Neural progenitor cell (in vitro differentiated cells): ENCODE measurements around the gene SPDYE2B. TPM values are rescaled to one million over a fixed set of nuclear protein-coding genes. Genes with fewer than 3 reads are reported as not detected.
"Not testable (repeated sequence)": the region's sequence is repeated elsewhere in the genome, so short reads cannot be mapped to it uniquely, and the experiment has no call there.

Source experiments
- DNase-seq: peaks from one replicate; pipeline ENCODE4 v3.0.0-alpha.2; 2016; ENCODE audit warnings: low spot score
- H2AFZ ChIP-seq: fragments of 200-600 bp; sonication (generic); replicated peaks from 2 replicates; pipeline ENCODE4 v1.6.1; 2016; ENCODE audit warnings: antibody characterized with exemption
- H3F3A ChIP-seq: fragments of 200-600 bp; sonication (generic); 2 replicates; pipeline ENCODE4 v1.6.1; 2016; ENCODE audit warnings: antibody characterized with exemption, low read depth
- H3K27ac ChIP-seq: fragments of 200-600 bp; sonication (generic); 2 replicates; pipeline ENCODE4 v1.5.1; 2016; ENCODE audit warnings: mild to moderate bottlenecking
- H3K27me3 ChIP-seq: fragments of 200-600 bp; sonication (generic); 2 replicates; pipeline ENCODE4 v1.6.1; 2016; ENCODE audit warnings: mild to moderate bottlenecking, moderate library complexity
- H3K36me3 ChIP-seq: fragments of 200-600 bp; sonication (generic); 2 replicates; pipeline ENCODE4 v1.5.1; 2016
- H3K4me1 ChIP-seq: fragments of 200-600 bp; sonication (generic); 2 replicates; pipeline ENCODE4 v1.6.1; 2016; ENCODE audit warnings: mixed run types
- H3K4me2 ChIP-seq: fragments of 200-600 bp; sonication (generic); 2 replicates; pipeline ENCODE4 v1.6.1; 2016
- H3K4me3 ChIP-seq: fragments of 200-600 bp; sonication (generic); 2 replicates; pipeline ENCODE4 v1.5.1; 2016
- H3K79me2 ChIP-seq: fragments of 200-600 bp; sonication (generic); 2 replicates; pipeline ENCODE4 v1.6.1; 2016; ENCODE audit warnings: low read depth
- H3K9ac ChIP-seq: fragments of 200-600 bp; sonication (generic); 2 replicates; pipeline ENCODE4 v1.6.1; 2016
- H3K9me3 ChIP-seq: fragments of 200-600 bp; sonication (generic); 2 replicates; pipeline ENCODE4 v1.5.1; 2016; ENCODE audit warnings: low read depth
- H4K20me1 ChIP-seq: fragments of 200-600 bp; sonication (generic); 2 replicates; pipeline ENCODE4 v1.6.1; 2016; ENCODE audit warnings: low read depth
- H3K27ac Mint-ChIP-seq: 3 replicates; pipeline ENCODE4 v1.8.0; 2021; ENCODE audit warnings: mixed read lengths
- H3K27me3 Mint-ChIP-seq: 2 replicates; pipeline ENCODE4 v1.8.0; 2022; ENCODE audit warnings: low read depth, mild to moderate bottlenecking, inconsistent platforms, moderate library complexity, mixed read lengths; ENCODE audit not compliant: insufficient read depth
- H3K36me3 Mint-ChIP-seq: 3 replicates; pipeline ENCODE4 v1.8.0; 2021; ENCODE audit warnings: mixed read lengths
- H3K4me1 Mint-ChIP-seq: 3 replicates; pipeline ENCODE4 v1.8.0; 2021; ENCODE audit warnings: mixed read lengths
- H3K4me3 Mint-ChIP-seq: 3 replicates; pipeline ENCODE4 v1.8.0; 2021; ENCODE audit warnings: mild to moderate bottlenecking, moderate library complexity, mixed read lengths
- H3K9me3 Mint-ChIP-seq: 3 replicates; pipeline ENCODE4 v1.8.0; 2020; ENCODE audit warnings: mixed read lengths
- total RNA-seq: library from RNA; depleted of rRNA; stranded (reverse); fragments of >200 nt; gene quantifications from 2 replicates; pipeline ENCODE4 v1.2.3, GENCODE V29; 2015; ENCODE audit warnings: low replicate concordance

The SPDYE2B gene
- total RNA-seq, 1 donor from 2014 or later, result not detected

GRCh38 chr7:102613575-102614345, 36.4 kb upstream of the SPDYE2B start:
- H3K27me3 Mint-ChIP-seq, result not testable (repeated sequence)

GRCh38 chr7:102614346-102614697, 35.8 kb upstream of the SPDYE2B start:
- H2AFZ ChIP-seq, H3K4me3 ChIP-seq, H3K27ac Mint-ChIP-seq, H3K36me3 ChIP-seq, H3K27me3 ChIP-seq, H3K79me2 ChIP-seq, H3K9me3 ChIP-seq, H3K4me1 Mint-ChIP-seq, H3K9ac ChIP-seq, H3K27ac ChIP-seq, DNase-seq, H3K4me2 ChIP-seq, H3K4me3 Mint-ChIP-seq, H3F3A ChIP-seq, H4K20me1 ChIP-seq, H3K36me3 Mint-ChIP-seq, H3K27me3 Mint-ChIP-seq, H3K9me3 Mint-ChIP-seq, H3K4me1 ChIP-seq: not testable (repeated sequence)

More at GRCh38 chr7:102613575-102614345, 36.4 kb upstream of the SPDYE2B start:
- H3F3A ChIP-seq, H3K27me3 ChIP-seq, DNase-seq, H3K4me1 Mint-ChIP-seq, H3K4me3 ChIP-seq, H3K27ac Mint-ChIP-seq, H3K9ac ChIP-seq, H3K9me3 Mint-ChIP-seq, H3K9me3 ChIP-seq, H3K4me1 ChIP-seq, H4K20me1 ChIP-seq, H2AFZ ChIP-seq, H3K36me3 ChIP-seq, H3K36me3 Mint-ChIP-seq, H3K79me2 ChIP-seq, H3K4me2 ChIP-seq, H3K27ac ChIP-seq, H3K4me3 Mint-ChIP-seq: not testable (repeated sequence)

- not testable (repeated sequence) for H3K4me1 Mint-ChIP-seq, H3K36me3 Mint-ChIP-seq, H3K27ac Mint-ChIP-seq, H3K27ac ChIP-seq, H3K36me3 ChIP-seq, H3K4me1 ChIP-seq, H3K27me3 ChIP-seq, H3K9me3 Mint-ChIP-seq, H3K4me3 Mint-ChIP-seq, H3K4me2 ChIP-seq, DNase-seq, H3K9me3 ChIP-seq, H3F3A ChIP-seq, H3K79me2 ChIP-seq, H2AFZ ChIP-seq, H3K27me3 Mint-ChIP-seq, H4K20me1 ChIP-seq, H3K9ac ChIP-seq, H3K4me3 ChIP-seq
These were observed 35.2 kb upstream of the SPDYE2B start for GRCh38 chr7:102614873-102615272.

GRCh38 chr7:102615930-102616329, 34.2 kb upstream of the SPDYE2B start:
- not testable (repeated sequence) for H3K27ac ChIP-seq, H3K4me1 ChIP-seq, H3K27me3 Mint-ChIP-seq, H4K20me1 ChIP-seq, H3K4me2 ChIP-seq, H3K36me3 Mint-ChIP-seq, H3K9ac ChIP-seq, H3K9me3 Mint-ChIP-seq, H3K4me1 Mint-ChIP-seq, H3K27me3 ChIP-seq, H3K4me3 ChIP-seq, H3K4me3 Mint-ChIP-seq, H2AFZ ChIP-seq, H3K79me2 ChIP-seq, H3K9me3 ChIP-seq, H3K27ac Mint-ChIP-seq, DNase-seq, H3F3A ChIP-seq, H3K36me3 ChIP-seq

GRCh38 chr7:102616507-102617125, 33.5 kb upstream of the SPDYE2B start, which contains the start of gene RASA4:
RASA4 (minus strand) TSS chr7:102616756; CDS start chr7:102616689, 67 bp downstream.
- not testable (repeated sequence) for H3K27me3 ChIP-seq, H2AFZ ChIP-seq, H3K27me3 Mint-ChIP-seq, H3K9me3 Mint-ChIP-seq, H3K9me3 ChIP-seq, H4K20me1 ChIP-seq, H3K4me3 Mint-ChIP-seq, H3K4me1 Mint-ChIP-seq, H3K9ac ChIP-seq, H3K27ac ChIP-seq, H3K79me2 ChIP-seq, H3K27ac Mint-ChIP-seq, H3K36me3 Mint-ChIP-seq, H3K36me3 ChIP-seq, H3K4me1 ChIP-seq, H3F3A ChIP-seq
- Histone ChIP-seq H3K4me2 (peak within 1 kb of the TSS; percentile 62), H3K4me3 (peak within 1 kb of the TSS; percentile 34)
- DNase-seq, result peak; percentile 53

GRCh38 chr7:102618122-102618521, 32.0 kb upstream of the SPDYE2B start:
- H3K4me1 Mint-ChIP-seq, H3F3A ChIP-seq, H3K79me2 ChIP-seq, H3K27me3 Mint-ChIP-seq, H2AFZ ChIP-seq, H3K4me1 ChIP-seq, H3K27ac Mint-ChIP-seq, H3K4me3 ChIP-seq, H3K27me3 ChIP-seq, H4K20me1 ChIP-seq, H3K9me3 Mint-ChIP-seq, H3K36me3 ChIP-seq, H3K36me3 Mint-ChIP-seq, H3K4me3 Mint-ChIP-seq, H3K27ac ChIP-seq, H3K9ac ChIP-seq, DNase-seq, H3K4me2 ChIP-seq, H3K9me3 ChIP-seq: not testable (repeated sequence)

GRCh38 chr7:102627271-102627904, 22.7 kb upstream of the SPDYE2B start:
- H3K4me3 Mint-ChIP-seq, H3K9me3 Mint-ChIP-seq, H3K27ac ChIP-seq, H3K36me3 ChIP-seq, H3K27ac Mint-ChIP-seq, DNase-seq, H2AFZ ChIP-seq, H3K27me3 Mint-ChIP-seq, H3K9me3 ChIP-seq, H3K4me1 ChIP-seq, H4K20me1 ChIP-seq, H3F3A ChIP-seq, H3K4me2 ChIP-seq, H3K4me1 Mint-ChIP-seq, H3K4me3 ChIP-seq, H3K27me3 ChIP-seq, H3K36me3 Mint-ChIP-seq, H3K9ac ChIP-seq, H3K79me2 ChIP-seq: not testable (repeated sequence)

GRCh38 chr7:102630622-102631021, 19.5 kb upstream of the SPDYE2B start:
- not testable (repeated sequence) for H3K9me3 ChIP-seq, H3K4me1 Mint-ChIP-seq

More at GRCh38 chr7:102630622-102631021, 19.5 kb upstream of the SPDYE2B start:
- H3K36me3 Mint-ChIP-seq, H2AFZ ChIP-seq, H3K4me1 ChIP-seq, H4K20me1 ChIP-seq, H3K27ac ChIP-seq, H3K27ac Mint-ChIP-seq, H3K27me3 ChIP-seq, H3K4me3 ChIP-seq, H3K4me2 ChIP-seq, H3K79me2 ChIP-seq, DNase-seq, H3K9ac ChIP-seq, H3K4me3 Mint-ChIP-seq, H3K27me3 Mint-ChIP-seq, H3K9me3 Mint-ChIP-seq, H3F3A ChIP-seq, H3K36me3 ChIP-seq: not testable (repeated sequence)
